Measurements from ENCODE around the gene OR8A1. TPM values are rescaled to one million over a fixed set of nuclear protein-coding genes. Genes with fewer than 3 reads are reported as not detected.

OR8A1 gene
- not detected in 2 replicates for total RNA-seq

GRCh38 chr11:124569697-124570096 lies at the start of gene OR8A1:
TSS of gene OR8A1 (plus strand) at chr11:124569997. CDS start at chr11:124570120, 123 bp downstream.

DNA sequence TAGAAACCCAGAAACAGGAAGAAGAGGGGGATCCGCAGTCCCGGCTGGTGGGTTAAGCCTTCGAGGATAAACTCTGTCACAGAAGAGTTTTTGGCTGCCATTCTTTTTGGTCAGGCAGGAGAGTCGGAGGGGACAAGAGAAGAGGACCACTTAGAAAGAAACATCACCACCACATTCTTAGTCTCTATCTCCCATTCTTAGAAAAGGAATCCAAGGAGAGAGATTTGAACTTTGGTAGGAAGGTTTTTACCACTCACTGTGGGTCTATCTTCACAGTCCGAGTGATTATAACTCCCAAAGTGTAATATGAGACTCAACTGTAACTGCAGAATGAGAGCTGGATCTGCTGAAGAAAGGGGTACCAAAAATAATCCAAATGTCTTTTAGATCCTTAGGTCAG lies 26.2 kb upstream of the OR8A1 start, which contains the start of gene OR8B12:
Gene OR8B12, minus strand, starts transcription at position 101 of the 400 bp plus-strand sequence. Its CDS starts 0 bp downstream, at position 101.

GRCh38 chr11:124611064-124611463 lies 41.3 kb downstream of the OR8A1 start, which contains the start of gene PANX3:
TSS of gene PANX3 (plus strand) at chr11:124611428. CDS start at chr11:124611557, 129 bp downstream.

Other genes starting within 250 kb of the OR8A1 start
- gene OR8D2, start 249.8 kb upstream of the OR8A1 start, total RNA-seq, result not detected in 2 replicates
- gene OR8B2, start 185.5 kb upstream of the OR8A1 start, total RNA-seq, result not detected in 2 replicates
- not detected in 2 replicates for gene OR8B3, start 171.0 kb upstream of the OR8A1 start, total RNA-seq
- not detected in 2 replicates for gene OR8B4, start 145.1 kb upstream of the OR8A1 start, total RNA-seq
- gene OR8B8, start 124.3 kb upstream of the OR8A1 start, total RNA-seq, result not detected in 2 replicates
- gene OR8B12, start 26.3 kb upstream of the OR8A1 start, total RNA-seq, result not detected in 2 replicates
- gene PANX3, start 41.4 kb downstream of the OR8A1 start, total RNA-seq, result not detected in 2 replicates
- 15.0 and 16.9 TPM in 2 replicates for gene TBRG1, start 52.9 kb downstream of the OR8A1 start, total RNA-seq
- 9.1 and 16.1 TPM in 2 replicates for gene SIAE, start 103.7 kb downstream of the OR8A1 start, total RNA-seq
- 8.5 and 10.7 TPM in 2 replicates for gene SPA17, start 103.9 kb downstream of the OR8A1 start, total RNA-seq
- 0.32 and 0.91 TPM in 2 replicates for gene NRGN, start 169.9 kb downstream of the OR8A1 start, total RNA-seq
- 0.46 TPM in 1 of 2 replicates, not detected in the other for gene VSIG2, start 182.3 kb downstream of the OR8A1 start, total RNA-seq
- 69.8 and 70.7 TPM in 2 replicates for gene ESAM, start 192.3 kb downstream of the OR8A1 start, total RNA-seq
- gene MSANTD2, start 230.4 kb downstream of the OR8A1 start, total RNA-seq, result 7.1 and 12.2 TPM in 2 replicates

All from epithelial cell of umbilical artery (primary cell).